Calu3 (cell line): ENCODE measurements around the gene OTOGL. TPM values are rescaled to one million over a fixed set of nuclear protein-coding genes. Genes with fewer than 3 reads are reported as not detected.

Source experiments
- BruUV-seq: library from RNA; stranded (reverse); fragments of 400-500 nt; replicated peaks from 2 replicates; lab custom pipeline; 2021; lab: Mats Ljungman, UMichigan
- CTCF ChIA-PET: fragments of 300-600 bp; sonication (Branson Sonifier 250); formaldehyde crosslinking; loops from one replicate; lab custom pipeline; 2022; ENCODE audit warnings: antibody characterized with exemption; lab: Charles Lee
- DNase-seq: peaks from one replicate; pipeline ENCODE4 v3.0.0; 2022
- H3K27ac Mint-ChIP-seq: one replicate; pipeline ENCODE4 v1.8.0; 2022; ENCODE audit warnings: mixed read lengths; ENCODE audit not compliant: unreplicated experiment
- H3K27me3 Mint-ChIP-seq: one replicate; pipeline ENCODE4 v1.8.0; 2022; ENCODE audit warnings: mixed read lengths; ENCODE audit not compliant: unreplicated experiment
- H3K36me3 Mint-ChIP-seq: one replicate; pipeline ENCODE4 v1.8.0; 2022; ENCODE audit warnings: mild to moderate bottlenecking, moderate library complexity, mixed read lengths; ENCODE audit not compliant: insufficient read depth, unreplicated experiment
- H3K4me1 Mint-ChIP-seq: one replicate; pipeline ENCODE4 v1.8.0; 2022; ENCODE audit warnings: mild to moderate bottlenecking, low read depth, mixed read lengths; ENCODE audit not compliant: unreplicated experiment
- H3K4me3 Mint-ChIP-seq: one replicate; pipeline ENCODE4 v1.8.0; 2022; ENCODE audit warnings: mild to moderate bottlenecking, low read depth, moderate library complexity, mixed read lengths; ENCODE audit not compliant: unreplicated experiment
- H3K9me3 Mint-ChIP-seq: one replicate; pipeline ENCODE4 v1.8.0; 2022; ENCODE audit warnings: low read depth, mixed read lengths; ENCODE audit not compliant: unreplicated experiment
- intact Hi-C: fragments of 100-400 bp; cut with micrococcal nuclease; formaldehyde crosslinking; loops from one replicate; pipeline ENCODE4 v1.10.0; 2022; ENCODE audit not compliant: unreplicated experiment
- total RNA-seq: library from RNA; stranded (reverse); gene quantifications from 2 replicates; pipeline ENCODE4 v1.2.3, GENCODE V29; 2022
- TF ChIP-seq, protein P1 (sequence below): fragments of 200-600 bp; IDR thresholded peaks from one replicate; pipeline ENCODE4 v1.8.0; 2022; ENCODE audit warnings: antibody characterized with exemption; ENCODE audit not compliant: unreplicated experiment

OTOGL gene
- total RNA-seq, 1 experiment from 2014 or later, result 0.09 TPM

DNA sequence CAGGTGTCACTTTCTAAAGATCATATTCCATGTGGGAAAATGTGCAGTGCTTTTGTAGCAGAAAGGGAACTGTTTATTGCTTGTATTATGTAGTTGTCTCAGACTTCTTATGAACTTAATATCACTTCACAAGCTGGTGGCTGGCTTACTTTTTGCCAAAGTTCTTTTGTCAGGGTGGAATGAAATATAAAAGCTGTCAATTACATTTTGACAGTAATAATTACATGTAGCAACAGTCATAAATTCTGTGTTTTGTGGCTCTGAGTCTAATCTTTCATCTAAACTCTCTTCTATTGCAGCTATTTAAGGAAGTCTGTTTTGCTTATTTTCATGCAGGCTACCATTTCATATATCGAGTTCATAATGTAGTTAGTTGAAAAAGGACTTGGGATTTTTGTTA, 106.6 kb downstream of the OTOGL start:
- H3K27me3 Mint-ChIP-seq, result no peaks in the 10 kb centered on the region
- H3K36me3 Mint-ChIP-seq, result no peaks in the 10 kb centered on the region
- TF ChIP-seq, protein P1, sequence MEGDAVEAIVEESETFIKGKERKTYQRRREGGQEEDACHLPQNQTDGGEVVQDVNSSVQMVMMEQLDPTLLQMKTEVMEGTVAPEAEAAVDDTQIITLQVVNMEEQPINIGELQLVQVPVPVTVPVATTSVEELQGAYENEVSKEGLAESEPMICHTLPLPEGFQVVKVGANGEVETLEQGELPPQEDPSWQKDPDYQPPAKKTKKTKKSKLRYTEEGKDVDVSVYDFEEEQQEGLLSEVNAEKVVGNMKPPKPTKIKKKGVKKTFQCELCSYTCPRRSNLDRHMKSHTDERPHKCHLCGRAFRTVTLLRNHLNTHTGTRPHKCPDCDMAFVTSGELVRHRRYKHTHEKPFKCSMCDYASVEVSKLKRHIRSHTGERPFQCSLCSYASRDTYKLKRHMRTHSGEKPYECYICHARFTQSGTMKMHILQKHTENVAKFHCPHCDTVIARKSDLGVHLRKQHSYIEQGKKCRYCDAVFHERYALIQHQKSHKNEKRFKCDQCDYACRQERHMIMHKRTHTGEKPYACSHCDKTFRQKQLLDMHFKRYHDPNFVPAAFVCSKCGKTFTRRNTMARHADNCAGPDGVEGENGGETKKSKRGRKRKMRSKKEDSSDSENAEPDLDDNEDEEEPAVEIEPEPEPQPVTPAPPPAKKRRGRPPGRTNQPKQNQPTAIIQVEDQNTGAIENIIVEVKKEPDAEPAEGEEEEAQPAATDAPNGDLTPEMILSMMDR, result no peak
- CTCF ChIA-PET, result interaction anchor here (0.6 kb wide), 1 partner anchor 251 kb away, joined by 3 read pairs; no protein-coding TSS in a partner anchor
- intact Hi-C loops, result no loop called here
- H3K4me3 Mint-ChIP-seq, result no peak overlapping the region
- no TSS peak for BruUV-seq
- H3K9me3 Mint-ChIP-seq, result no peaks in the 10 kb centered on the region
- H3K4me1 Mint-ChIP-seq, result no peaks in the 10 kb centered on the region
- no peak for DNase-seq
- no peak overlapping the region for H3K27ac Mint-ChIP-seq

DNA sequence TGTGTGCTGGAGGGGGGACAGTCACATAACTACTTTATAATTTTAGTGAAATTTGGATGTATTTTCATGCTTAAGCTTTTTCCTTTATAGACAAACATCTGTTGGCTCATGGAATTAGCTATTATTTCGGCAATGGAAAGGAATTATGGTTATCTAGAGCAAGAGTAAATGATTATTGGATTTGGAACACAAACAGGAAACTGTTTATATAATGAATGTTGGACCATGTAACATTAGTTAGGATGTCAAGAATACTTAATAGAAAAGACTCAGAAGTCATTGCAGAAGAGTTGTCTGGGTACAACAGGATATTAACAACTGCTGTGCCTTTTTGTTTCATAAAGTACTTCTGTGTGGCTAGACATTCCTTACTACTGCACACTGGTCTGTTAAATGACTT, 108.7 kb downstream of the OTOGL start:
- no peak overlapping the region for H3K4me3 Mint-ChIP-seq
- TF ChIP-seq, protein P1, result no peak
- H3K36me3 Mint-ChIP-seq, result no peaks in the 10 kb centered on the region
- intact Hi-C loops, result no loop called here
- no peak overlapping the region for H3K27ac Mint-ChIP-seq
- H3K4me1 Mint-ChIP-seq, result no peaks in the 10 kb centered on the region
- no peak for DNase-seq
- BruUV-seq, result no TSS peak
- H3K27me3 Mint-ChIP-seq, result no peaks in the 10 kb centered on the region
- CTCF ChIA-PET, result interaction anchor here (1.4 kb wide), 1 partner anchor 13 kb away, joined by 3 read pairs; no protein-coding TSS in a partner anchor
- H3K9me3 Mint-ChIP-seq, result no peaks in the 10 kb centered on the region

DNA sequence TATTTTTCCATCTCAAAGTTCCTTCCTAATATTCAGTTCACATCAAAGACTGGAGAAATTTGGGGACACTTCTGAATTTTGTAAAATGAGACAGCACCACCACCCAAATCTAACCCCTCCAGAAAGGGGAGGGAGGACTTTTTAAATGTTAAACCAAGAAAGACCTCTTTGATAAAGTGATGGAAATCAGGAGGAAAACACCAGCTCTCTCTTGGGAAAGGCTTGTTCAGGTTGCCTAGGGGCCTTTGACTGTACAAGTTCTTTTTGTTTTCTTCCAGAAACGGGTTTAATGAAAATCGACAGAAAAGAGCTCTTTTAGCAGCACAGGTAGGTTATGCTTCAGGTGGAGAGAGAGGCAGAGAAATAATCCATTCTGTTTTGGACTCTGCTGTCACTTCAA, 112.3 kb downstream of the OTOGL start:
- H3K4me1 Mint-ChIP-seq, result no peaks in the 10 kb centered on the region
- no peaks in the 10 kb centered on the region for H3K36me3 Mint-ChIP-seq
- CTCF ChIA-PET, result no interaction called here
- H3K9me3 Mint-ChIP-seq, result no peaks in the 10 kb centered on the region
- intact Hi-C loops, result no loop called here
- H3K27ac Mint-ChIP-seq, result no peak overlapping the region
- DNase-seq, result no peak
- TF ChIP-seq, protein P1, result no peak
- H3K4me3 Mint-ChIP-seq, result no peak overlapping the region
- H3K27me3 Mint-ChIP-seq, result no peaks in the 10 kb centered on the region
- BruUV-seq, result no TSS peak

DNA sequence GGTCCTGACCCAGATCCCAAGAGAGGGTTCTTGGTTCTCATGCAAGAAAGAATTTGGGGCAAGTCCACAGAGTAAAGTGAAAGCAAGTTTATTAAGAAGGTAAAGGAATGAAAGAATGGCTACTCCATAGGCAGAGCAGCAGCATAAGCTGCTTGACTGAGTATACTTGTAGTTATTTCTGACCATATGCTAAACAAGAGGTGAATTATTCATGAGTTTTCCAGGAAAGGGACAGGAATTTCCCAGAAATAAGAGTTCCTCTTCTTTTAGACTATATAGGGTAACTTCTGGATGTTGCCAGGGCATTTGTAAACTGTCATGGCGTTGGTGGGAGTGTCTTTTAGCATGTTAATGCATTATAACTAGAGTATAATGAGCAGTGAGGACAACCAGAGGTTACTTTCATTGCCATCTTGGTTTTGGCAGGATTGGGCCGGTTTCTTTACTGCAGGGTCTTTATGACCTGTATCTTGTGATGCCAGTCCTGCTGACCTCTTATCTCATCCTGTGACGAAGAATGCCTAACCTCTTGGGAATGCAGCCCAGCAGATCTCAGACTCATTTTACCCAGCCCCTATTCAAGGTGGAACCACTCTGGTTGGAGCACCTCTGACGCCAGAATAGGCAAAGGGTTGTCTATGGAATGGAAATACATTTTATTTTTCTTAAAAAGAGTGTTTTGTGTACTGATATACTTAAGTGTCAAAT, 113.8 kb downstream of the OTOGL start:
- Mint-ChIP-seq H3K36me3 (no peaks in the 10 kb centered on the region), H3K27ac (no peak overlapping the region), H3K4me1 (no peaks in the 10 kb centered on the region), H3K9me3 (no peaks in the 10 kb centered on the region), H3K4me3 (no peak overlapping the region), H3K27me3 (no peaks in the 10 kb centered on the region)
- BruUV-seq, result no TSS peak
- intact Hi-C loops, result no loop called here
- CTCF ChIA-PET, result no interaction called here
- no peak for DNase-seq
- TF ChIP-seq, protein P1, result no peak
